ENCODE measurements around the gene C15orf61.

Gene C15orf61

GRCh38 chr15:67512933-67513714 is 7.8 kb upstream of the C15orf61 start:
- DNase-seq (ENCODE audit: low spot score) = no peak

GRCh38 chr15:67515090-67515489 is 5.8 kb upstream of the C15orf61 start:
- no peak for DNase-seq (ENCODE audit: low spot score)

DNA sequence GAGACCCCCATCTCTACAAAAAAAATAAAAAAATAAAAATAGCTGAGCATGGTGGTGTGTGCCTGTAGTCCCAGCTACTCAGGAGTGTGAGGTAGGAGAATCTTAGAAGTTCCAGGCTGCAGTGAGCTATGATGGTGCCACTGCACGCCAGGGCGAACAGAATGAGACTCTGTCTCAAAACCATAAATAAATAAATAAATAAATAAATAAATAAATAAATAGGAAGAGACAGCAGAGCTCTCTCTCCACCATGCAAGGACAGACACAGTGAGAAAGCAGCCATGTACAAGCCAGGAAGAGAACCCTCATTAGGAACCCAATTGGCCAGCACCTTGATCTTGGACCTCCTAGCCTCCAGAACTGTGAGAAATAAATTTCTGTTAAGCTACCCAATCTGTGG is 5.4 kb upstream of the C15orf61 start:
- no peak for DNase-seq (ENCODE audit: low spot score)

- peak; percentile 16 for DNase-seq (ENCODE audit: low spot score)
Measured at GRCh38 chr15:67520321-67521028, 456 bp upstream of the C15orf61 start.

- DNase-seq (ENCODE audit: low spot score) = peak; percentile 39
Measured at GRCh38 chr15:67521783-67522568, 1.0 kb downstream of the C15orf61 start.

- DNase-seq (ENCODE audit: low spot score) = no peak
Measured at GRCh38 chr15:67523330-67523729, 2.4 kb downstream of the C15orf61 start.

- DNase-seq (ENCODE audit: low spot score) = no peak
Measured at GRCh38 chr15:67524235-67524634, 3.3 kb downstream of the C15orf61 start.

- DNase-seq (ENCODE audit: low spot score) = no peak
Measured at GRCh38 chr15:67528513-67528912, 7.6 kb downstream of the C15orf61 start.

DNA sequence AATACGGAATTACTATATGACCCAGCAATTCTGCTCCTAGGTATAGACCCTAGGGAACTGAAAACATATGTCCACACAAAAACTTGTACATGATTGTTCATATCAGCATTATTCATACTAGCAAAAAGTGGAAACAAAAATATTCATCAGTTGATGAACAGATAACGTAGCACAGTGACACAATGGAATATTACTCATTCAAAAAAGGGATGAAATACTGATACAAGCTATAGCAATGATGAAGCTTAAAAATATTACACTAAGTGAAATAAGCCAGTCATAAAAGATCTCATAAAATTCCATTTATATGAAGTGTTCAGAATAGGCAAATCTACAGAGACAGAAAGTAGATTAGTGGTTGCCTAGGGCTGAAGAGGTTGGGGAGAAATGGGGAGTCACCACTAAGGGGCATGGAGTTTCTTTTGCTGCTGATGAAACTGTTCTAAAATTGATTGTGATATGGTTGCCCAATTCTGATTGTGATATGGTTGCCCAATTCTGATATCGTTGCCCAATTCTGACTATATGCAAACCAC is 10.5 kb downstream of the C15orf61 start:
- no peak for DNase-seq (ENCODE audit: low spot score)

DNA sequence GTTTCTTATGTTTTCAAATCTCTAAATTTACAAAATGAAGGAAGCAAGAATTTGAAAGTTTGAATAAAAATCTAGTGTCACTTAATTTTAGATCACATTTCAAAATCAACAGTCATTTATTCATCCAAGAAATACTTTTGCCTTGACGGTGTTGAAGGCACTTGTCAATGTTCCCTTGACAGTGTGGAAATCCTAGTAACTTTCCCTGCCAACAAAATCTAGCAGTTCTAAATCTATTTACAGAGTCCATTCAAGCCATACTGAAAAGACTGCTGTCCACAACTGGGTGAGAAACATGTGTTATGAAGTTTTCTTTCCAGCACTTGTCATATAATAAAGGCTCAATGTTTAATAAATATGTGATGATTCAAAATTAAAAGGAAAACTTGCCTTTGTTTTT is 12.9 kb downstream of the C15orf61 start:
- no peak for DNase-seq (ENCODE audit: low spot score)

DNA sequence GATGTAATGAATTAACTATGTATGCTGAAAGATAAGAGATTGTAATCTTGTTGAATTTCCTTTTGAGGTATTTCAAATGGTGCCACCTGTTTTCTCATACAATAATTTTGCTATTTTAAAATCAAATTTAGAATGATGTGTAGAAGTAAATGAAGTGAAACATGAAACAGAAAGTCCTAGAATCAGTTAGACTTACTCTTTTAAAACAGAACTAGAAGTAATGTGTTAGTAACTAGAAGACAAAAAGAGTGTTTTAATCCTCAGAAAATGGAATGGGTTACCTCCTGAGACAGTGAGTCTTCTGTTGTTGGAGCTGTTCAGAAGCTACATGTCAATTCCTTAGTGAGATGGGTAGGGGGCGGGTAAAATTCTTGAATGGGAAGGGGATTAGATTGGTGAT is 13.4 kb downstream of the C15orf61 start:
- no peak for DNase-seq (ENCODE audit: low spot score)

GRCh38 chr15:67537771-67538170 is 16.8 kb downstream of the C15orf61 start:
- DNase-seq (ENCODE audit: low spot score) = no peak

GRCh38 chr15:67542420-67543347 is 21.8 kb downstream of the C15orf61 start, which contains the start of gene MAP2K5:
TSS of gene MAP2K5 (plus strand) at chr15:67542703. CDS start at chr15:67543336, 633 bp downstream.
- peak; percentile 90 for DNase-seq (ENCODE audit: low spot score)

DNA sequence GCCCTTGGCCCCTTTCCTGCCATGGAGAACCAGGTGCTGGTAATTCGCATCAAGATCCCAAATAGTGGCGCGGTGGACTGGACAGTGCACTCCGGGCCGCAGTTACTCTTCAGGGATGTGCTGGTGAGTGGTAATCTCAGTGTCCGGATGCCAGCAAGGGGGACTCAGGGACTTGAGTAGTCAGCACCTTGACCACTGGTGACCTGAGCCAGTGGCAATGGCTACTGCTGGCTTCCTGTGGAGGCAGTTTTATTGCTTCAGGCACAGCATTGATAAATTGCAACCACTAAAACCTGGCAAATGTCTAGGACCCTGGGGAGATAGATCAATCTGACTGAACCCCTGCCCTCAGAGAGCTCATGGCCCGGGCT is 22.4 kb downstream of the C15orf61 start:
- DNase-seq (ENCODE audit: low spot score) = peak; percentile 28

DNA sequence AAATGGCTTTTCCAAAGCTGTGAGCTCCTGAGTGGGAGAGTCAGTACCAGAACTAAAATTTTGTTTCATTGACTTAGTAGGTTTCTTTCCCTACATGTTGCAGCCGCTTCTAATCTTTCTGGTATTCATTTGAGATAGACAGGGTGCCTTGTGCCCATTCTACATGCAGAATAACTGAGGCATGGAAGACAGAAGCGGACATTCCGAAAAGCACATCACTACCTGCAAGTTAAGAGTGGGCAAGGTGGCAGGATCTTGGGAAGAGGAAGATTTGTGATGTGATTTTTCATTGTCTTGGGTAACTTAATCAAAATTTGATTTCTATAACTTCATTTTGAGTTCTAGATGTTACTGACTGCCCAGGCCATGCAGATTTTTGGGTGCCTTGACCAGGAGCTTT is 23.5 kb downstream of the C15orf61 start:
- DNase-seq (ENCODE audit: low spot score) = no peak

DNA sequence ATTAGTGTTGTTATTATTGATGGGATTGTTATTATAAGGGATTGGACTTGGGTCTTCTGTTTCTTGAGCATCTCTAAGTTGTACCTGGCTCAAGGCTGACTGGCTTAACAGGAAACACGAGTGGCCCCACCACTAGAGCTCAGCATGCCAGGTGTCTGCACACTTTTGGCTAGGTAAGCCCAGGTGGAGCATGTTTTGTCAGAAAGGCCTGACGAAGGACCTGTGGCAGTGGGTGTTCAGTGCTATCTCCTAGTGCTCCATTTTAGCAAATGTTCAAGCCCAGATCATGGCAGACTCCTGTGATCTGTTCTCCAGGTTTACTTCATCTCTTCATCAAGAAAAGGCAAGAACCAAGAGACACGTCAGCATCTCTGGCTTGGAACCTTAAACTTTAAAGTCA is 24.9 kb downstream of the C15orf61 start:
- DNase-seq (ENCODE audit: low spot score) = no peak

- DNase-seq (ENCODE audit: low spot score) = no peak
Measured at GRCh38 chr15:67547064-67547463, 26.1 kb downstream of the C15orf61 start.

GRCh38 chr15:67547836-67548235 is 26.9 kb downstream of the C15orf61 start:
- no peak for DNase-seq (ENCODE audit: low spot score)

- DNase-seq (ENCODE audit: low spot score) = peak; percentile 57
Measured at GRCh38 chr15:67548236-67548852, 27.4 kb downstream of the C15orf61 start.

- DNase-seq (ENCODE audit: low spot score) = no peak
Measured at GRCh38 chr15:67548862-67549651, 28.1 kb downstream of the C15orf61 start.

Data from AG08396 (cell line).